ENCODE results near the gene LPCAT2. TPM values are rescaled to one million over a fixed set of nuclear protein-coding genes. Genes with fewer than 3 reads are reported as not detected.

Gene LPCAT2
- total and polyA plus RNA-seq, 2 of the 8 experiments (the other 6 are each of a cell fraction or from before 2014, with no cell fraction given) = 2.2 to 10.6 TPM

DNA sequence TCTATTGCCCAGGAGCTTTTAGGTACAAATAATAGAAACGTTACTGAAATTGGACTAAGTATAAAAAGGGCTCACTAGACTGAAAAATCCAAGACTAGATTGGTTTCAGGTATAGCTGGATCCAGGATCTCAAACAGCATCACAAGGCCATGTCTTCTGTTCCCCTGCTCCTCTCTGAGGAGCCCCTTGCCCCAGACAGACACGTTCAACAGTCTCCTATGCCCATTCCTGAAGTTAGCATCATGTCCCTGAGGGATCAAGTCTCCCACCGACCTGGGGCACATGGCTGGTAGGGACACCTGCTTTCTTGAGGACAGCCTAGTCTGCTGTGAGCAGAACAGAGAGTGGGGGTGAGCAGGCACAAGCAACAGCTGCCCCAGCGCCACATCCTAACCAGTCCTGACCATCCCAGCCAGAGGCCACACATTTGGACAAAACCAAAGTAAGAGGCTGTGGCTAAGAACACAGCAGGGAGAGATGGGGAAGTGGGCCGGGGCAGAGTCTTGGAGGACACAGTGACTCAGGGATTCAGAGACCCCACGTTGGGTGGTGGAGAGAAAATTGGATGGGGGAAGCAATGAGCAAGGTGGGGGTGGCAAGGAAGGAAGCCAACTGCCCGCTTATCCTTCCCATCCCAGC lies 40.4 kb upstream of the LPCAT2 start:
- Histone ChIP-seq H3K9me3 (ENCODE audit: insufficient read depth in 2 of 2, low read depth in 1 of 2, low read length in 1 of 2) (no peaks in the 10 kb centered on the region), H2BK15ac (ENCODE audit: low read length) (no peak overlapping the region), H2BK120ac (replicated peaks; ENCODE audit: low read depth, low read length) (no peak overlapping the region), H3K4me2 (ENCODE audit: insufficient read depth in 1 of 2, low read depth in 2 of 2, low read length in 2 of 2) (no peak overlapping the region), H3K56ac (replicated peaks; ENCODE audit: insufficient read length, low read depth, low read length) (no peak overlapping the region), H3K4me3 (ENCODE audit: extremely low read depth in 1 of 4, insufficient read depth in 2 of 4, low read depth in 3 of 4, low read length in 4 of 4) (no peak overlapping the region), H2BK12ac (ENCODE audit: low read depth, low read length) (no peak overlapping the region), H3K4me1 (replicated peaks in 1 of 4; ENCODE audit: control insufficient read depth in 3 of 4, insufficient read depth in 4 of 4, low read length in 3 of 4) (peaks cover 0 to 4% (median 0%) of the 10 kb centered on the region in 4 experiments; a peak in 4 of 7 replicates), H2BK5ac (ENCODE audit: low read depth, low read length) (no peak overlapping the region), H3K4ac (replicated peaks; ENCODE audit: insufficient read length, low read depth, low read length) (no peak overlapping the region), H3K36me3 (ENCODE audit: control insufficient read depth in 2 of 4, insufficient read depth in 4 of 4, low read length in 3 of 4) (no peaks in the 10 kb centered on the region), H3K27me3 (replicated peaks in 1 of 4; ENCODE audit: control insufficient read depth in 3 of 4, extremely low read depth in 1 of 4, insufficient read depth in 3 of 4, low read length in 3 of 4) (peaks cover 0 to 1% (median 0%) of the 10 kb centered on the region in 4 experiments; a peak in 5 of 7 replicates), H4K8ac (ENCODE audit: extremely low read depth, insufficient read depth, low read length) (no peak overlapping the region), H3K79me1 (ENCODE audit: low read depth, low read length) (no peaks in the 10 kb centered on the region), H2AK5ac (ENCODE audit: low read depth, low read length) (no peak overlapping the region), H3K79me2 (ENCODE audit: control insufficient read depth in 1 of 2, insufficient read depth in 2 of 2, low read length in 2 of 2) (no peaks in the 10 kb centered on the region), H3K18ac (ENCODE audit: extremely low read depth, low read length) (no peak overlapping the region), H3K27ac (ENCODE audit: low read depth, low read length) (no peak overlapping the region), H2BK20ac (ENCODE audit: low read length) (no peak overlapping the region), H4K5ac (ENCODE audit: insufficient read length, low read depth, low read length) (no peak overlapping the region), H4K20me1 (replicated peaks in 1 of 2; ENCODE audit: control insufficient read depth in 1 of 2, insufficient read depth in 2 of 2, low read length in 2 of 2) (no peaks in the 10 kb centered on the region), H3K23me2 (ENCODE audit: low read depth, low read length) (no peaks in the 10 kb centered on the region), H3K14ac (ENCODE audit: insufficient read length) (no peak overlapping the region), H2AFZ (ENCODE audit: low read length) (no peak overlapping the region), H3K23ac (ENCODE audit: insufficient read length) (no peak overlapping the region), H3K9ac (replicated peaks in 1 of 4; ENCODE audit: extremely low read depth in 1 of 4, low read depth in 3 of 4, low read length in 3 of 4) (no peak overlapping the region), H4K91ac (replicated peaks; ENCODE audit: insufficient read length, low read length) (no peak overlapping the region)
- POLR2A ChIA-PET (ENCODE audit: partially characterized antibody) = no interaction called here
- TF ChIP-seq POLR2AphosphoS5 (IDR thresholded peaks at IDR 0.05; ENCODE audit: low read depth, low read length) (no peak), TCF12 (IDR thresholded peaks at IDR 0.05; ENCODE audit: low read depth, low read length) (no peak), RXRA (IDR thresholded peaks at IDR 0.05; ENCODE audit: insufficient read depth, low read depth, low read length) (no peak), TAF7 (optimal IDR thresholded peaks at IDR 0.05; ENCODE audit: borderline replicate concordance, low read depth, low read length) (no peak), ATF3 (IDR thresholded peaks at IDR 0.05; ENCODE audit: insufficient read depth, low read depth, low read length) (no peak), CREB1 (IDR thresholded peaks at IDR 0.05) (no peak), KDM1A (IDR thresholded peaks at IDR 0.05; ENCODE audit: borderline replicate concordance, low read length) (no peak), SIX5 (IDR thresholded peaks at IDR 0.05; ENCODE audit: low read depth, low read length) (no peak), PHF8 (conservative IDR thresholded peaks at IDR 0.05; ENCODE audit: low read depth, low read length) (no peak), SUZ12 (IDR thresholded peaks at IDR 0.05; ENCODE audit: low read length) (no peak)
- 83% methylated on average over 7 of the region's 7 CpGs; no CpG with 5 or more reads in 1 of the 2 experiments for WGBS, 2 experiments (ENCODE audit: extremely low coverage in 1 of 2, insufficient coverage in 1 of 2, insufficient read length in 1 of 2, insufficient replicate concordance in 2 of 2, low coverage in 1 of 2, low lambda C conversion rate in 2 of 2, missing lambda C conversion rate in 1 of 2)
- no peak for DNase-seq (ENCODE audit: low read depth in 1 of 2, low spot score in 2 of 2)
- no peak for FAIRE-seq
- CTCF ChIA-PET (ENCODE audit: partially characterized antibody) = interaction anchor here (0.6 to 19.1 kb wide), 9 partner anchors 11 to 238 kb away, joined by 3 to 446 read pairs (median 3); partner anchors contain the start of genes MMP2 and SLC6A2
